Glomerular visceral epithelial cell (primary cell): ENCODE data around the gene LPIN3.

Experiments
- DNase-seq: peaks from one replicate; pipeline ENCODE4 v3.0.0-alpha.2; 2016; ENCODE audit errors: extremely low spot score

The LPIN3 gene

DNA sequence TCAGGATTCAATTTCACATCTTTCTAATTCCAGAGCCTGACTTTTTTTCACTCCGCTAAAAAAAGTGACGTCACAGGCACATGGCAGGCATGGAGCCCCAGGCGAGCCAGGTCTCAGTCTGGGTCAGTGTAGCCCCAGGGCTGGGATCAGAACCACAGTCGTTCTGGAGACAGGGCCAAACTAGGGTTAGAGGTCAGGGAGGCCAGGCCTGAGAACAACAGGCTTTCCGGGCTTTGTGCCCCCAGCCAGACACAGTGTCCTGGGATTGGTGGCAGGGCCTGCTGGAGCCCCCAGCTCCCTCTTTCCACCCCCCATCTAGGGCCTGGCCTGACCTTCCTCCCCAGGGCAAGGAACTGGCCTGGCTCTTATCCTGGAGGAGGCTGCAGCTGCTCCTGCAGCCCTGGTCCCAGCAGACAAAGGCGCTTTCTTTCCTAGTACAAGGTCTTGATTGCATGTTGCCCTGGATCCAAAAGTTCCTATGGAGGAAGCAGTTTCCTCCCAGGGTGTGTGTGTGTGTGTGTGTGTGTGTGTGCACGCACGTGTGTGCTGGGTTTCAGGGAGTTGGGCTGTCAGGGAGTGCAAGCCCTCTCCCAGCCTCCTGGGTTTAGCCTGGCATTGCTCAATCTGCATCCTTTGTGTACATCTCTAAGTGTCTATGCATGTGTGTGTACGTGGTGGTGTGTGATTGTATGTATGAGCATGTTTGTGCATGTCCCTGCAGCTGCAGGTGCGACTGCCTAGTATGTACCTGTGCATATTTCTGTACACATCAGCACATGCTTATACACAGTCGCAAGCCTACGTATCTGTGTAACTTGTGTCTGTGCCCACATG lies 52.5 kb downstream of the LPIN3 start:
- DNase-seq: no peak

DNA sequence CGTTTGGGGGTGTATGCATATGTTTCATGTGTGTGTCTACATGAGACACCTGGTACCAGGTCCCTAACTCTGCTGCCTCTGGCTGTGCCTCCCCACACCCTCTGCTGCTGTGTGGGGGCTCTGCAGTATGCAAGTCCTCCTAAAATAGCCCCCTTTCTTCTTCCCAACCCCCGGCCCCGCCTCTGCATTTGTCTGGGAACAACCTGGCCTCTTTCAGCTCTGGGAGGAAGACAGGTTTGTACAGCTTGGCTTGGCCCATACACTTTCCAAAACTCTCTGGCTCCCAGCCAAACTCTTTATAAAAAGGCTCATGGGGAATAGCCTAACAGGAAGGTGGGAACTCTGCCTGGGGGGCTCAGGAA lies 53.1 kb downstream of the LPIN3 start:
- DNase-seq: no peak

DNA sequence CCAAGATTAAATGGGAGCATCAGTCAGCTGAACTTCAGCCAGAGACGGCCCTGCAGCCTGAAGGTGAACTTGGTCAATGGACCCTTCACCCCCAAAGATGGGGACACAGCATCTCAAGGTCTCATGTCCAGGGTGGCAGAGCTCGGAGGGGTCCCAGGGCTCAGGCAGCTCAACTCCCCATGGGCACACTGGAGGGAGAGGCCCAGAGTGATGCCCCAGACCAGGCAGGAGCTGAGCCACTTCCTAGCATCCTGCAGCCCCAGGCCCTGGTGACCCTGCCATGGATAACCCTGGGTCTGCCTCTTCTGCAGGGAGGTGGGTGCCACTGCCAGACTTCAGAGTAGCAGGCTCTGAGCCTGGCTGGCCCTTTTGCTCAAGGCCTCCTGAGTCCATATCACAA lies 53.5 kb downstream of the LPIN3 start:
- no peak for DNase-seq

DNA sequence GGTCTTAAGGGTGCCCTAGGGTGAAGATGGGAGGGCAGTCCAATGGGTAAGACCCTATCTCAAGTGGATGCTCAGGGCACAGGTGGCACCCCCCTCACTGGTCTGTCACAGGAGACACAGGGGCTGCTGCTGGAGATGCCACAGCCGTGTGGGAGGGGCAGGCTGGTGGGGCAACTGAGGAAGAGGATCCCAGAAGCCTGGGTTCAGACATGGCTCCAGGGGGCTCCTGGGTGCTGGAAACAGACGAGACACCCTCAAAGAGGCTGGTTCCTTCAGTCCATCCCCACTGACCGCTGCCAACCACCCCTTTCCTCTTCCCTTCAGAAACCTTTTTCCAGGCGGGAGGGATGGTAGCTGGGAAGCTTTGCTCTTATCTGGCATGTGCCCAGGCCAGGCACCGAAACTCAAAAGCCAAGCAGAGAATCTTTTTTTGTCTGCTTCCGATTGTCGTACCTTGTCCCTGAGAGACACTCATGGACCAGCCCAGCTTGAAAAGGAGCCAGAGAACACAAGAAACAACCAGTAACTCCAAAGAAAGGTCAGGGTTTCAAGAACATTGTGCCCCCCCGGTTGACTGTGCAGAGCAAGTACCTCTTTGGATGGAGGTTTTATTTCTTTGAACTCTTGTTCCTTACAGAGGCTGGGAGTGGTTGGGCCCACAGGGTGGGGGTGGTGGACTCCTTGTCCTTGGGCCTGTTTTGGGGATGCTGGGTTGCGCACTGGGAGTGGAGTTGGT lies 54.5 kb downstream of the LPIN3 start:
- no peak for DNase-seq

DNA sequence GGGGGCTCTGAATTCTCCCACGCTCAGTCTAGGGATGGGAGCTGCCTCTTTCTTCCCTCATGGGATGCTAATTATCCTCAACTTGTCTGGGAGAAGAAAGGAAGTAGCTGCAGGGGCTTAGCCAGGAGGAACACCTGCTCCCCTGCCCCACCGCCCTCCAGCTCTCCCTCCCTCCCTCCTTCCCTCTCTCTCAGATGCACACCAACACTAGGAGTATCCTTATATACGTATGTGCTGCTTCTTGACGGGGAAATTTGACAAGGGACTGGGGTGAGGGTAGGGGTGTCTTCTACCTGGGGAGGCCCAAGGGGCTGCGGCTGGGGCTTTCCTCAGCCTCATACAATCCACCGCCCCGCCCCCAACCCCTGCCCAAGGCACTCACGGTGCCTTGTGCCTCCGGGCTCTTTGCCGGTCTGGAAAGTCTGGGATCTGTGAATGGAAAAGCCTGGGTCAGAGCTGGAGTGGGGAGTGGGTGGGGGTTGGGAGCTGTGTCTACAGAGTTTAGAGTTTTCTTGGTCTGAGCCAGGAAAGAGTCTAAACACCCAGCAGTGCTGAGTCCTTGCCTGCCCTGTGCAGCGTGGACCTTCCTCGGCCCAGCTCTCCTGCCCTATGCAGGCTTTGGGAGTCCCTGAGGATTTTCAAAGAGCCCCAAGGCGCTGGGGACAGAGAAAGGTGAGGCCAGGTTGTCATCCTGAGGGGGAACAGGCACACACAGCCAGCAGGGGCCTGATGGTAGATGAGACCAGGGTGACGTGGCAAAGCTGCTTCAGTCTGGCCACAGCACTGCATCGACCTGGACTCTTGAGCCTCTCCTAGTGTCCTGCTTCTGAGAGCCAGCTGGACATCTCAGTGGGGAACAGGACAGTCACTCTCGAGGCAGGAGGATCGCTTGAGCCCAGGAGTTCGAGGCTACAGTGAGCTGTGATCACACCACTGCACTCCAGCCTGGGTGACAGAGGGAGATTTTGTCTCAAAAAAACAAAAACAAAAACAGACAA lies 55.3 kb downstream of the LPIN3 start:
- no peak for DNase-seq

DNA sequence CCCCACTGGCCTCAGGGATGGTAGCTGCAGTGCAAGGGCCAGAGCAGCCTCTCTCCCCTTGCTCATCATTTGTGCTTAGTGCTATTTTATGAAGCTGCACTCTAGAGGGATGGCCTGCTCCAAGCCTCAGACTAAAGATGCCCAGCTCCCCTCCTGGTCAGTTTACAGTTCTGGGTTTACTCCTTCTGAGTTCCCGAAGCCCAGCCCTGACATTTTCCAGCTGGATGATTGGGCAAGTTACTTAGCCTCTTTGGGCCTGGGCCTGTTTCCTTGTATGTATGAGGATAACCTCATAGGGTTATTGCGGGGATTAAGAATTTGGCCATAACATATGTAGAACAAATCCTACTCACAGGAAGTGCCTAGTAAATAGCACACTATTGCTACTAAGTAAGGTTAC lies 57.8 kb downstream of the LPIN3 start:
- DNase-seq: no peak

DNA sequence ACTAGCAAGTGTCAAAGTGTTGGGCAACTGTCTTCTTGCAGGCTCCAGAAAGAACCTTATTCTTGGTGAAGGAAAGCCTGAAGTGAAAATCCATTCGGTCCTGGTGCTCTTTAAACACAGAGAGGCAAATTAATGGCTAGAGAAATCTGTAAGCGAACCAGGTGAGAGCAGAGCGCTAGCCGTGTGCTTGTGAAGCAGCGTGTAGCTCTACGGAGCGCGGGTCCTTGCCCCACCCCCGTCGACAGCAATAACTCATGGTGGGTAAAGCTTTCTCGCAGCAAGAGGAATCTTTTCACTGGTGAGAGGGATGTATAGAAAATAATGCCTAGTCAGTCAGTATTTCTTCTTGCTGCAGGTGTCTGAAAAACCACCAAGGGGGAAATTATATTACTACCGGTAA lies 63.0 kb downstream of the LPIN3 start:
- no peak for DNase-seq

DNA sequence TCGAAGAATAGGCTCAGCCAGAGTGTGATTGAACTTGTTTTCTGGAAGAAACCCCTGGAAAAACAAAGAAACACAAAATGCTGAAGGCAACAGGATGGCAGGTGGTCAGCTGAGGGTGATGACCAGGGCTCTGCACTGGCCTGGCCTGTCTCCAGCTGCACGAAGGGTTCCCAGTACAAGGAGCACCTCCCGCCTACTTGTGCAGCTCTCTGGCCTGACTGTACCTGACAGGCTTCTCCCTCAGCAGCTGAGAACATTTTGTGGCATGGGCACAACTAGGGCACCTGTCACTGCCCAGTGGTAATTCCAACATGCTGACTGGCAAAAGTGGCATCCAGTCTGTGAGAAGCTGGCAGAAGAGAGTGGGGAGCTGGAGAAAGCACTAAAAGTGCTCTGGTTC lies 64.8 kb downstream of the LPIN3 start:
- no peak for DNase-seq

DNA sequence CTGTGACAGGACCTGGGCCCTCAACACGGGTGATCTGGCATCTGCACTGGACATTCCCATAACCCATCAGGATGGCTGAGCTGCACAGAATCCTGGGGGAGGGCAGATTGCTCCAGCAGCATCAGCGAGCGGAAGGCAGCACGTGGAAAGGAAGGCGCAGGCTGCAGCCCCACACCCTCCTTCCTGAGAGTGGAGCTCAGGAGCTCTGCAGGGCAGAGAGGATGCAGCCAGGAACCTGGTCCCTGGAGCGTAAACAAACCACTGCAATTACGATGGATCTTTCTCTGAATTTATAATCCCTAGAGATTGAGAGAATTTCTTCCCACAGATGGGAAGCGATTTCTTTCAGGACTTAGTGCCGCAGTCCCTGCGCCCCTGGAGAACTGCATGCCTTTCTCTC lies 65.7 kb downstream of the LPIN3 start:
- no peak for DNase-seq

DNA sequence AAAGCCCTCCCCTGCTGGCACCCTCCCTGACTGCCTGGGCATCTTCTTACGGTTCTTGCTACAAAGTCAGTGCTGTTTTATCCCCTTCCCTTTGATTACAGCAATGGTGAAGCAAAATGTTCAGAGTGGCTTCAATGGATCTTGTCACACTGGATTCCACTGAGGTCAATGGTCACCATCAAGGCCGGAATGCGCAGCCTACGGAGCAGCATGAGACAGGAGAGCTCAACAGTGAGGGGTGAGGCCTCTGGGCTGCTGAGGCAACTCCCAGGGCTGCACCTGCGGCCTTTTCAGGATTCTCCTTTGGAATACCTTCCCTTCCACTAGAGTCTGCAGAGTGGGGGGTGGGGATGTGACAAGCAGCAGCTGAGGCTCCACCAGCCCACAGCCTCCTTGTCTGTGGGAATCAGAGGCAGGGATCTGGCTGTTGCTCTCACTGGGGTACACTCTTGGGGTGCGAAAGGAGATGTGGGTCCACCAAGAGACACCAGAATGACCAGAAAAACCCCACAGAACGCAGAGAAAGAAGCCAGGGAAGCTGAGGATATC lies 66.3 kb downstream of the LPIN3 start:
- DNase-seq: no peak

DNA sequence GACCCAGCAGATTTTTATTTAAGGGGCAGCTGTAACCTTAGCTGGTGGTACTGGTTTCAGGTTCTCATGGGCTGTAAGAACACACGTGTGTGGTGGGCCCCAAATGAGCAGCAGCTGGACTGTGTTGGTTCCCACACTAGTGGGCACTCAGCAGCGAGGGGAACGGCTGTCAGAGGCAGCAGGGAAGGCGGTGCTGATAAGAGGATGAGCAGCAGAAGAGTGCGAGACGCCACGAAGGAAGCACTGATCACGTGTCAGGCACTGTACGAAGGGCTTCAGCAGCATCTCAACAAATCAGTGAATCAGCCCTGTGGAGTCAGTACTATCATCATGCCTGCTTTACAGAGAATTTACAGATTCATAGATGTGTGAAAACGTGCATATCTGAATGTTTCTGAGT lies 67.0 kb downstream of the LPIN3 start:
- no peak for DNase-seq

DNA sequence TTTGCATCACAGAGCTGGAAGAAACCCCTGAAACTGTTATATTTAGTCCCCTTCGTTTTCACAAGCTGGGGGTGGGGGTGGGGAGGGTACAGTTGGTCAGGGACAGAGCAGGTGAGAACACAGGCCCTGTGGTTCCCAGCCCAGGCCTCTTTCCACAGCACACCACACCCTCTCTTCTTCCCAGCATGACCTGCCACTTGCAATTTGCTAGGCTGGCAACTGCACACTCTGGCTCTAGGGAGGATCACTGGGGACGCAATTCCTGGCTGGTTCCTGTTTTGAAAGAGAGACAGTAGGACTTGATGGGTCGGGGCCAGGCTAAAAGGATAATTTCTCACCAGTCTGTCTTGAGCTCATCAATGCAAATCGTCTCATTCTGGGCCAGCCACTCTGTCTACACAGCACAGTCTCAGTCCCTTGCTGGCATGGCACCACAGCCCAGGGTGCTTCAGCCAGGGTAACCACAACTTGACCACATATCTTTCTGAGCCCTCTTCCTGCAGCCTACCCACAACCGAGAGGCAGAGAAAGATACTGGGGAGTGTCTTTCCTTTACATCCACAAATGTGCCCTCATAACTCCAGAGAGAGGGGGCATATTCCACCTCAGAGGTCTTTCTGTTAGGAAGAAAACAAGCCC lies 67.7 kb downstream of the LPIN3 start:
- DNase-seq: peak; percentile 24

DNA sequence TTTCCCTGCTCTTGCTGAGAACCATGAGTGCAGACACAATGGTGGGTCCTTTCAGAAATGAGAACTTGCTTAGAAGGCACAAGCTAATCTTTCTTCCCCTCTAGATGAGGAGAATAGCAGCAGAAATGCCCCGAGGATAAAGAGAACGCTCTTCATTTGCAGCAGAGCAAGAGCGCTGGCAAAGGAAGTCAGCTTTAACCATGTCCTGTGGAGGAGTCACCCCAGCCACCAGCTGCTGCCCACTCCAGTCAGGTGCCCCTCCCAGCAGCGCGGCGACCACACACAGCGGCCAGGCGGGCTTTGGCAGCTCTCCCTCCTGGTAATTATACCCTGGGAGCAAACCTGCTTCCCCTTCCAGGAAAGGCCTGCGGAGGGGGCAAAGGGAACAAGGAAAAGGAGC lies 68.4 kb downstream of the LPIN3 start:
- DNase-seq: no peak
